KBM-7 (cell line): ENCODE measurements around the gene LEMD2.

ENCODE experiments used
- DNase-seq: peaks from one replicate; pipeline ENCODE4 v3.0.0-alpha.2; 2015
- in situ Hi-C: fragments of 300-500 bp; cut with MboI; formaldehyde crosslinking; loops from 2 replicates; pipeline ENCODE4 v1.14.3; 2020; ENCODE audit warnings: low sequenced_read_pairs, low pct_unique_long_range_greater_than_20kb, mixed read lengths

The LEMD2 gene

DNA sequence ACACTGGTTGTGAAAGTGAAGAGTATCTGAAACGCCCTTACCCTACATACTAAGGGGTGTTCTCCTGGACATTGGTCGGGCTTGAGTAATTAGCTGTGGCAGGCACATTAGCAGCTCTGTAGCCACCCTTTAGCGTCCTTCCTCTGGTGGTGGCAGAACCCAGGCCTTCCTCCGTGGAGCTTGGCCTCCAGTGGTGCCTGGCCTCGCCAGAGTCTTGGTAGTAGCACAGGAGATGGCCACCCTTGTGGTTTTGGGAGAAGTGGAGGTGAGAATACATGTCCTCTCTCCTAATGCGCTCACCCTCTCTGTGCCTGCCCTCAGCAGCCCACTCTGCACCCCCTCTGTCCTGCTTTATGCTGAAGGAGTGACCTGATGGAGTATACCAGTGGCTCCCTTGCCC, 59.9 kb downstream of the LEMD2 start:
- no peak for DNase-seq
- in situ Hi-C loops: no loop called here

DNA sequence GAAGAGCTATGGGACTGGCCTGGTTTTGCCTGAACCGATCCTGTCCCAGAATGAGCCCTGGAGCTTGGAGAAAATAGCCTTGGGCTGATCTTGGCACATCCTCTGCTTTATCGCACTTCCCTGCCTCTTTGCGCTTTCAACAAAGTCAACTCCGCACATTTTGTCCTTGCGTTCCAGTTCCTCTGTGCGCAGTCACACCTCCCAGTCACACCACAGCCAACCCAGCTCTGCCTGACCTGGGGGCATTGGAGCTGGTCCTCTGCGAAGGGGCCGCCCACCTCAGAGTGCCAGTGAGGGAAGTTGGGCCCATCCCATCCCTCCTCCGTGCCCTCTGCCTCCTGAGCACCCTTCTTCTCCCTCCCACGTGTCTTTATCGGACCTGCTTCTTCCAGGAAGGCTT, 60.5 kb downstream of the LEMD2 start:
- DNase-seq: no peak
- in situ Hi-C loops: no loop called here

DNA sequence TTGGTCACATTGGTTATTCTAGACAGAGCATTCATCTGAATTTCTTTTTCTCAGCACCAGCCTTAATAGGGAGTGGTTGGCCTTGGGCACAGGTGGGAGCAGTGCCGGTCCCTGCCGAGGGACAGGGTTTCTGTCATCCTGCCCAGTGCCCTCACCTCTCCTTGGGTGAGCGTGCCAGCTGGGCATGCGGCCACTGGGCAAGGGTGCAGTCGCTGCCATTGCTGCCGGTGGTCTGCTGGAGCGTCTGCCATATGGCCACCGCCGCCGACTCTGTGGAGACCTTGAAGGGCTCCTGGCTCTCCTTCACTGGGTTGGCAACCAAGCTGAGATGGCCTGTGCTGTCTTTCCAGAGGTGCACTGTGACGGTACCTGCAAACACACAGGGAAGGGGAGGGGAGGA, 61.0 kb downstream of the LEMD2 start:
- in situ Hi-C loops: no loop called here

DNA sequence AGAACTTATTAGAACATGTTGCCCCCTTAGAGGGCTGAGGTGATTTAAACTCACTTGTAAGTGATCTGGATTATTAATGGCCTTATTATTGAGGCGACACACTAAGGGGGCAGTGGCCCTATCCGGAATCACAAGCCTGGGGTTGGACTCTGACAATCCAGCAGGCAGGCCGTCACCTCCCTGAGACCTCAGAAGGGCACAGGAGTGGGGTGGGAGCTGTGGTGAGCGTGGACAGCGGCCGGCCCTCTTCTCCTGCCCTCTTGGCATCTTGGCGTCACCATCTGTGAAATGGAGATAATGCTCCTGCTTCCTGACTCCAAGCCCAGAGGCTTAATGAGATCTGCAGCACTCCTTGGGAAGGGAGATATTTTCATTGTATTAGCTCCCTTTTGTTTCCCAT, 61.8 kb downstream of the LEMD2 start:
- DNase-seq: no peak
- in situ Hi-C loops: no loop called here

More for the DNA sequence above, 61.0 kb downstream of the LEMD2 start:
- no peak for DNase-seq

DNA sequence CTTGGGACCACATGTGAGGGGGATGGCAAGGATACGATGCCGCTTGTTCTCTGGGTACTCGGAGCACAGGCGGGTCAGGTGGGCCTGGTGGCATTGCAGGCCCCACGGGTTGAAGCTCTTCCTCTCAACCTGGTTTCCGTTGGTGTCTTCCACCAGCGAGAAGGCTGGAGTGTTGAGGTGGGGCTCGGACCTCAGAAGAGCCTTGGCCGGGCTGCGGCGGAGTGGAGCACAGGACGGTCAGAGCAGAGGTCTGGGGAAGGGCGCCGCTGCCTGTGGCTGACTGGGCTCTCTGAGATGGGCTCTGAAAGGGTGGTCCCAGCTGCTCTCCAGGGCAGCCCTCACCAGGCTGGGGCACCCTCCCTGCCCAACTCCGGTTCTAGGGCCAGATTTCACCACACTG, 62.2 kb downstream of the LEMD2 start:
- DNase-seq: no peak
- in situ Hi-C loops: no loop called here

DNA sequence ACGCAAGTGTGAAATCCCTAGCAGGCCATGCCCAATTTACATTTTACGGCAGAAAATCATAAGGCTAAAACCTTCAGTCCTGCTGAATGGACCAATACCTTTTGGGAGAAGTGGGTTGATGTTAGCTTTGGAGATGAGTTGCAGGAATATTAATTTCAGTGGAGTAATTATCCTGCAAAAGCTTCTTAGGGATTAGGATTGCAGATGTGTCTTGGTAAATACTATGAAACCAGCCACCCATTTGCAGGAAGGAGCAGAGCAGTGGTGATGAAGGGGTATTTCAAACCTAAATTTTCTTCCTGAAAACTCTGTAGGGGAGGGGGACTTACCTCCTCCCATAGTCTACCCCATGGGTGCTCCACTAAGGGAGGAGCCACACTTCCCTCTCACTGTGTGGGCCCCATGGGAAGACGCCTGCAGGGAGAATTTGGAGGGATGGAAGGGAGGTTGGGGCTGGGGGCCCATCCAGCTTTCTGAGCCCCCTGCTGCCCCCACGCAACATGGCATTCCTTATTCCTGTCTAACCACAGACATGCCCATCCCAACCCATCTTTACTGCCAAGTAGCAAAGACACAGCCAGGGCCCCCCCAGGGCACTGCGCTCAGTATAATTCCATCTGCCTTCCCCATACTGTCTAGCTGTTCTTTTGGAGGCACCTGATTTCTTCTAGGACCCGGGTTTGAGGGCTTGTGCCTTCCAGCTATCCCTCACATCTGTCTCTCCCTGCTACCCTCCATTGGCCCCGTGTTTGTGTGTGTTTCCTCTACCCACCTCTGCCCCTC, 62.8 kb downstream of the LEMD2 start:
- in situ Hi-C loops: no loop called here

DNA sequence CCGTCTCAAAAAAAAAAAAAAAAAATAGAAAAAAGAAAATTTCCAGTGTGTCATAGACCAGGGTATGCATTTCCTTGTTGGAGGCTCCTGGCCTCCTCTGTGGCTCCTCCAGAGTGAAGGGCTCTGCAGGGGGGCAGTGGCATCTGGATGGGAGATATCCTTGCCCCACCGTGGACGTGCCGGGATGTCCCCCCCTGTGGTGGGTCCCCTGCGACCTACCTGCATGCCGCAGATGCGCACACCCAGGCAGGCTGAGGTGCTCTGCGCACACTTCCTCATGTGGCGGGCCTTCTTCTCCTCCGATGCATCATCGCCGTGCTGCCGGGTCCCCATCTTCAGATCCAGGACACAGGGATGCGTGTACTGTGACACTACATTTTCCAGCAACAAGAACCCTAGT, 63.7 kb downstream of the LEMD2 start:
- in situ Hi-C loops: no loop called here
- no peak for DNase-seq

More for the DNA sequence above, 62.8 kb downstream of the LEMD2 start:
- no peak for DNase-seq

DNA sequence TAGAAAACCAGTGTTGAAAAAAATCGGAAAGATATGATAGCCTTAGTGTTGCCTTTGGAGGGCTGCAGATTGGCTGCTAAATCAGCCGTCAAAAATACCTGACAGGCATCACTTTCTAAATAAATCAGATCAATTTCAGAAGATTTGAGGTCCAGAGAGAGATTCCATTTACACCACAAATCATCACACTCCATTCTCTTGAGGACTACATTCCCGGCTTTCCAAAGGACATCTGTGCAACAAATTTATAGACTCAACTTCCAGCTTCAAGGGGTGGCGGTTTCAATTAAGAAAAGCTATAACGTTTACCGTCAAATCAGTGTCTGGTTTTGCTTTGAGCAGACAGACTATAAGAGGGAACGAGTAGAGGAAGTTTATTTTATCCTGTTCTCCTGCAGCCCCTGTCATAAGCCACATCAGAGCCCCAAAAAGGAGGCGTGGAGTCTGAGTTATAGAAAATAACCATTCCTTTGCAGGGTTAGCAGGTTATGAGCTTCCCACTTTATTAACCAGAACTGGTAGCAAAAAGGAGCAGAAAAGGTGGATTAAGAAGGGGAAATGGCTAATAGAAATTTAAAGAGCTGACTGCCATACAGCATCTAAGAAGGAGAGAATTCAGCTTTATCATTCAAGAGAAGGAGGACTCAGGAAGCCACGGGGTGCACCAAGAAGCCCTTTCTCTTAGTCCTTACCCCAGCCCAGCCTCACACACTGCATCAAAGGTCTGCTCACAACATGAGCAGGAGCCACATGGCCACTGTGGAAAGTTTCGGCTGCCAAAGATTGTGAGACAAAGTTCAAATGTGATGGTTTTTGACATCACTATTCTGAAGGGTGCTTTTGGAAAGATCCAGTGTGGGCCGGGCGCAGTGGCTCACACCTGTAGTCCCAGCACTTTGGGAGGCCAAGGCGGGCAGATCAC, 64.6 kb downstream of the LEMD2 start:
- DNase-seq: no peak
- in situ Hi-C loops: no loop called here

DNA sequence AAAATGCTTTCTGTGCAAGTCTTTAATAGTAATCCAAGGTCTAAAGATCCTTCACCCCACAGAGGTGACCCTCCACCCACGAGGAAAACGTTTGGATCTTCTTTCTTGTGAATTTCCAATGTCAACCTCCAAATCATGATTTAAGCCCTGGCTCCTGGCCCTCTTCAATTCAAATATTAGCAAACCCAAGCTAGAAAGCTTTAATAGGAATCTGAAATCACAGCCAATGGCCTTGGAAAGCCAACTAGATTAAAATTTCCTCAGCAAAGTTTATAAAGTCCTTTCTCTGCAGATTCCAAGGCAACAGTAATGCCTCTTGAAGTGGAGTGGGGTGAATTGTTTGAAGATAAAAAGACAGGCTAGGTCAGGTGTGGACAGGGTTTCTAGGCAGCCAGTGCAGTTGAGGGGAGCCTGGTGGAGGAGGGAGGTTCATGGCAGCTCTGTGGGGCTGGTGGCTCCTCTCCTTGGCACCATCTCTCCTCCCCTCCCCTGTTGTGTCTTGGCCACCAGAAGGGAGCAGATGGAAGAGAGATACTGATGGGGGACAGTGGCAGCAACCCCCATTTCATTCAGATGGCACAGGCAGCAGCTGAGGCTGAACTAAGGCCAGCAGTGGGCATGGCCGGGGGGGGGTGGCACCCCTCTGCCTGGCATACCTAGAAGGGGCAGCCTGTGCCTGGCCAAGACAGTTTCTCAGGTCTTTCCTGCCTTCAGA, 65.4 kb downstream of the LEMD2 start:
- in situ Hi-C loops: no loop called here
- DNase-seq: no peak

DNA sequence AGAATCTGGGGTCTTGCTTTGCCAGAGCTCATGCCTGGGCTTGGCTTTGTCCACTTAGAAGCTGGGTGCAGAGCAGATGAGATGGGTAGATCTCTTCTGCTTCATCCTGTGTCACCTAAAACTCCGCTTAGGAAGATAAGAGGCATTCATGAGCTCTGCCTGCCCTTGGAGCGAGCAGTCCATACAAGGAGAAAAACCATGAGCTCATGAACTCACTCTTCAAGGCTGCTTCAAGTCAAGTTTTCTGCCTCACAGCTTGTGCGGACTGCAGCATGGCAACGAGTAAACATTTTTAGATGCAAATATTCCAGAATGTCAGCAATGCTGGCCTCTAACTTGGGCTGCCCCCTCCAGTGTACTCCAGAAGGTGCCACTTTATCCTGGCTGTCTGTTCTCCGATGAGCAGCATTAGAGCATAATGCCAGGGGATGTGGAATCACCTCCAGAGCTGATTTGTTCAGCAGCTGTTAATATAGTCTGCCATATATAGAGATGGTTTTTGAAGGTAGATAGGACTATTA, 66.8 kb downstream of the LEMD2 start:
- in situ Hi-C loops: no loop called here
- no peak for DNase-seq

DNA sequence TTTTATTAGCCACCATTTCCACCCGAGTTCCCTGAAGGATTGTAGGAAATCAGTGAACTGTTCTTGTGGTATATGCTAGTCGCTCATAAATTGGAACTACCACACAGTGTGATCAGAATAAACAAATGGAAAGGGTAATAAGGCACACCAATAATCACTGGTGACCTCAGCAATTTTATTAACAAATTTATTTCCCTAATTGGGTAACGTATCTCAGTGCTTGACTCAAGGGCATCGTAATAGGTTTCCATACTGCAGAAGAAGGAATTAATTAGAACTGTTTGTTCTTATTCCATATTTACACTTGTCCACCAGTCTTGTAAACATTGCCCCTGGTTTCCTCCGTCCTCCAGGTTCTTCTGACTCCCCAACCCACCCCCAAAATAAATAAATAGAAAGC, 67.4 kb downstream of the LEMD2 start:
- no peak for DNase-seq
- in situ Hi-C loops: no loop called here
